SK-N-SH treated with all-trans-retinoic acid at 6 μM for 48 hours (cell line): ENCODE results near the gene PHF2.

Experiments used
- ATAC-seq: fragments of 200-7000 bp; cut with Tn5 transposase; 3 replicates; pipeline ENCODE4 v1.9.1; 2020; ENCODE audit warnings: mild to moderate bottlenecking, moderate library complexity
- ARNTL ChIP-seq: fragments of 450-650 bp; formaldehyde crosslinking; IDR thresholded peaks from 2 replicates; pipeline ENCODE4 v1.5.0; 2020; ENCODE audit warnings: low read depth, mild to moderate bottlenecking, moderate library complexity, borderline replicate concordance
- BACH2 ChIP-seq: fragments of 250-450 bp; sonication (Bioruptor Pico); IDR thresholded peaks from 2 replicates; pipeline ENCODE4 v1.9.0; 2021; ENCODE audit warnings: mild to moderate bottlenecking, borderline replicate concordance
- CSDC2 ChIP-seq: fragments of 250-450 bp; sonication (Bioruptor Pico); IDR thresholded peaks from 2 replicates; pipeline ENCODE4 v1.5.0; 2020; ENCODE audit warnings: mild to moderate bottlenecking, moderate library complexity
- ESRRG ChIP-seq: fragments of 250-450 bp; sonication (Bioruptor Pico); IDR thresholded peaks from 2 replicates; pipeline ENCODE4 v1.6.1; 2021; ENCODE audit warnings: mild to moderate bottlenecking
- GLIS3 ChIP-seq: fragments of 250-450 bp; sonication (Bioruptor Pico); IDR thresholded peaks from 2 replicates; pipeline ENCODE4 v1.5.0; 2020; ENCODE audit warnings: mild to moderate bottlenecking, moderate library complexity
- ISL1 ChIP-seq: fragments of 250-450 bp; sonication (Bioruptor Pico); IDR thresholded peaks from 2 replicates; pipeline ENCODE4 v2.1.2; 2022; ENCODE audit warnings: mild to moderate bottlenecking, moderate library complexity
- OSR1 ChIP-seq: fragments of 250-450 bp; sonication (Bioruptor Pico); IDR thresholded peaks from 2 replicates; pipeline ENCODE4 v1.8.0; 2022; ENCODE audit warnings: moderate library complexity, mild to moderate bottlenecking, inconsistent platforms
- RARB ChIP-seq: fragments of 250-450 bp; sonication (Bioruptor Pico); IDR thresholded peaks from 2 replicates; pipeline ENCODE4 v1.8.0; 2021; ENCODE audit warnings: mild to moderate bottlenecking, moderate library complexity
- SNAI2 ChIP-seq: fragments of 250-450 bp; sonication (Bioruptor Pico); IDR thresholded peaks from 2 replicates; pipeline ENCODE4 v1.5.0; 2020; ENCODE audit warnings: mild to moderate bottlenecking, moderate library complexity
- TCF4 ChIP-seq: fragments of 250-450 bp; sonication (Bioruptor Pico); IDR thresholded peaks from 2 replicates; pipeline ENCODE4 v1.8.0; 2021; ENCODE audit warnings: mild to moderate bottlenecking, moderate library complexity, borderline replicate concordance
- TOX ChIP-seq: fragments of 250-450 bp; sonication (Bioruptor Pico); IDR thresholded peaks from 2 replicates; pipeline ENCODE4 v1.8.0; 2021; ENCODE audit warnings: mild to moderate bottlenecking, moderate library complexity, borderline replicate concordance
- ZC3H10 ChIP-seq: fragments of 250-450 bp; sonication (Bioruptor Pico); IDR thresholded peaks from 2 replicates; pipeline ENCODE4 v1.5.1; 2021; ENCODE audit warnings: mild to moderate bottlenecking, moderate library complexity
- ZFP3 ChIP-seq: fragments of 250-450 bp; sonication (Bioruptor Pico); IDR thresholded peaks from 2 replicates; pipeline ENCODE4 v1.5.0; 2020; ENCODE audit warnings: mild to moderate bottlenecking, moderate library complexity
- ZFP30 ChIP-seq: fragments of 450-650 bp; formaldehyde crosslinking; IDR thresholded peaks from 2 replicates; pipeline ENCODE4 v1.5.0; 2022; ENCODE audit warnings: mild to moderate bottlenecking, moderate library complexity
- ZNF565 ChIP-seq: fragments of 450-650 bp; formaldehyde crosslinking; conservative IDR thresholded peaks from 2 replicates; pipeline ENCODE4 v1.5.0; 2020; ENCODE audit warnings: low read depth, mild to moderate bottlenecking, moderate library complexity
- ZNF8 ChIP-seq: fragments of 450-650 bp; formaldehyde crosslinking; IDR thresholded peaks from 2 replicates; pipeline ENCODE4 v1.5.0; 2020; ENCODE audit warnings: mild to moderate bottlenecking, moderate library complexity
- TF ChIP-seq, protein P1 (sequence below): fragments of 250-450 bp; sonication (Bioruptor Pico); IDR thresholded peaks from 2 replicates; pipeline ENCODE4 v1.8.0; 2021; ENCODE audit warnings: low read depth, mild to moderate bottlenecking, moderate library complexity, borderline replicate concordance
- TF ChIP-seq, protein P2 (sequence below): fragments of 250-450 bp; sonication (Bioruptor Pico); IDR thresholded peaks from 2 replicates; pipeline ENCODE4 v1.5.1; 2020; ENCODE audit warnings: low read depth, mild to moderate bottlenecking, moderate library complexity
- TF ChIP-seq, protein P3 (sequence below): fragments of 250-450 bp; sonication (Bioruptor Pico); IDR thresholded peaks from 2 replicates; pipeline ENCODE4 v1.5.1; 2021; ENCODE audit warnings: mild to moderate bottlenecking, moderate library complexity
- TF ChIP-seq, protein P4 (sequence below): fragments of 250-450 bp; sonication (Bioruptor Pico); IDR thresholded peaks from 2 replicates; pipeline ENCODE4 v1.5.0; 2020; ENCODE audit warnings: mild to moderate bottlenecking, moderate library complexity
- TF ChIP-seq, protein P5 (sequence below): fragments of 250-450 bp; sonication (Bioruptor Pico); IDR thresholded peaks from 2 replicates; pipeline ENCODE4 v1.8.0; 2020; ENCODE audit warnings: mild to moderate bottlenecking, moderate library complexity, borderline replicate concordance

PHF2 gene

DNA sequence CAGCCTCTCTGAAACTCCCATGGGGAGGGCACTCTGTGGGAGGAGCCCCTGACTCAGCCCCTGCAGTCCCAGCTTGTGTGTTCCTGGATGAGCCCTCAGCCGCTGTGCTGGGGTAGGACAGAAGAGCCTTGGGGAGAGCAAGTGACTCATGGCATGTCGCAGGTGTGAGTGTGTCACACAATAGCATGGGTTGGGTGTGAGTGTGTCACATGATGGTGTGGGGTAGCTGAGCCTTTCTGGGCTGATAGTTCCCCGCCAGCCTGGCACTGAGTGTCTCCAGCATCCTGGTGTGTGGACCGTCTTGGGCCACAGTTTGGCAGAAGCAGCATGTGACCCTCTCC, 83.4 kb downstream of the PHF2 start:
- ATAC-seq = no peak
- TF ChIP-seq, protein P1, sequence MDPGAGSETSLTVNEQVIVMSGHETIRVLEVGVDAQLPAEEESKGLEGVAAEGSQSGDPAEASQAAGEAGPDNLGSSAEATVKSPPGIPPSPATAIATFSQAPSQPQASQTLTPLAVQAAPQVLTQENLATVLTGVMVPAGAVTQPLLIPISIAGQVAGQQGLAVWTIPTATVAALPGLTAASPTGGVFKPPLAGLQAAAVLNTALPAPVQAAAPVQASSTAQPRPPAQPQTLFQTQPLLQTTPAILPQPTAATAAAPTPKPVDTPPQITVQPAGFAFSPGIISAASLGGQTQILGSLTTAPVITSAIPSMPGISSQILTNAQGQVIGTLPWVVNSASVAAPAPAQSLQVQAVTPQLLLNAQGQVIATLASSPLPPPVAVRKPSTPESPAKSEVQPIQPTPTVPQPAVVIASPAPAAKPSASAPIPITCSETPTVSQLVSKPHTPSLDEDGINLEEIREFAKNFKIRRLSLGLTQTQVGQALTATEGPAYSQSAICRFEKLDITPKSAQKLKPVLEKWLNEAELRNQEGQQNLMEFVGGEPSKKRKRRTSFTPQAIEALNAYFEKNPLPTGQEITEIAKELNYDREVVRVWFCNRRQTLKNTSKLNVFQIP = no peak
- TF ChIP-seq SNAI2 (CRISPR knock-in tag) (no peak), ESRRG (CRISPR knock-in tag) (no peak), RARB (no peak), BACH2 (CRISPR knock-in tag) (no peak)
- TF ChIP-seq, protein P2, sequence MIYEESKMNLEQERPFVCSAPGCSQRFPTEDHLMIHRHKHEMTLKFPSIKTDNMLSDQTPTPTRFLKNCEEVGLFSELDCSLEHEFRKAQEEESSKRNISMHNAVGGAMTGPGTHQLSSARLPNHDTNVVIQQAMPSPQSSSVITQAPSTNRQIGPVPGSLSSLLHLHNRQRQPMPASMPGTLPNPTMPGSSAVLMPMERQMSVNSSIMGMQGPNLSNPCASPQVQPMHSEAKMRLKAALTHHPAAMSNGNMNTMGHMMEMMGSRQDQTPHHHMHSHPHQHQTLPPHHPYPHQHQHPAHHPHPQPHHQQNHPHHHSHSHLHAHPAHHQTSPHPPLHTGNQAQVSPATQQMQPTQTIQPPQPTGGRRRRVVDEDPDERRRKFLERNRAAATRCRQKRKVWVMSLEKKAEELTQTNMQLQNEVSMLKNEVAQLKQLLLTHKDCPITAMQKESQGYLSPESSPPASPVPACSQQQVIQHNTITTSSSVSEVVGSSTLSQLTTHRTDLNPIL (CRISPR knock-in tag) = no peak
- TF ChIP-seq, all 23 proteins: peak for 0

DNA sequence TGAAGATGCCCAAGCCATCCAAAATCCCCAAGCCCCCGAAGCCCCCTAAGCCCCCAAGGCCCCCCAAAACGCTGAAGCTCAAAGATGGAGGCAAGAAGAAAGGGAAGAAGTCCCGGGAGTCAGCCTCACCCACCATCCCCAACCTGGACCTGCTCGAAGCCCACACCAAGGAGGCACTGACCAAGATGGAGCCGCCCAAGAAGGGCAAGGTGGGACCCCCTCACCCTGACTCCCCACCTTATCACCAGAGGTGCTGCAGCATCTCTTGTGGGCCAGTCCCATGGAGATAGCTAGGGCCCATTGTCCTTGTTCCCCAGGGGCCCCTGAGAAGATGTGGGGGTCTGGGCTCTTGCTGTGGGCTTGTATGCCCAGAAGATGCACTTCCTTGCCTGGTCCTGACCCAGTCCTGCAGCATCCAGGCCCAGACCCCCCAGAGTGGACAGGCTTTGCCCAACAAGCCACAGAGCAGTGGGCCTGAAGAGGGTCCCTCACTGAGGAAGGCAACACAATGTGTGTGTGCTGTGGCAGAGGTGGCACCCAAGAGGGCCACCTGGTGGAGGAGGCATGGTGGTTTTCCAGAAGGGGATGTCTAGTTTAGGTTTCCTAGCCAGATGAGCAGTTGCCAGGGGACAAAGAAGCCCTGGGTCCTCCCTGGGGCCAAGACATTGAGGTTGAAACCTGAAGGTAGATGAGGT, 84.1 kb downstream of the PHF2 start:
- TF ChIP-seq SNAI2 (CRISPR knock-in tag) (no peak), ZNF8 (no peak), GLIS3 (CRISPR knock-in tag) (no peak), ZFP30 (CRISPR knock-in tag) (no peak), ZNF565 (no peak), ZC3H10 (CRISPR knock-in tag) (no peak), OSR1 (no peak), CSDC2 (CRISPR knock-in tag) (no peak)
- TF ChIP-seq, protein P2 (CRISPR knock-in tag) = no peak
- TF ChIP-seq, protein P3, sequence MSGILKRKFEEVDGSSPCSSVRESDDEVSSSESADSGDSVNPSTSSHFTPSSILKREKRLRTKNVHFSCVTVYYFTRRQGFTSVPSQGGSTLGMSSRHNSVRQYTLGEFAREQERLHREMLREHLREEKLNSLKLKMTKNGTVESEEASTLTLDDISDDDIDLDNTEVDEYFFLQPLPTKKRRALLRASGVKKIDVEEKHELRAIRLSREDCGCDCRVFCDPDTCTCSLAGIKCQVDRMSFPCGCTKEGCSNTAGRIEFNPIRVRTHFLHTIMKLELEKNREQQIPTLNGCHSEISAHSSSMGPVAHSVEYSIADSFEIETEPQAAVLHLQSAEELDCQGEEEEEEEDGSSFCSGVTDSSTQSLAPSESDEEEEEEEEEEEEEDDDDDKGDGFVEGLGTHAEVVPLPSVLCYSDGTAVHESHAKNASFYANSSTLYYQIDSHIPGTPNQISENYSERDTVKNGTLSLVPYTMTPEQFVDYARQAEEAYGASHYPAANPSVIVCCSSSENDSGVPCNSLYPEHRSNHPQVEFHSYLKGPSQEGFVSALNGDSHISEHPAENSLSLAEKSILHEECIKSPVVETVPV (CRISPR knock-in tag) = no peak
- TF ChIP-seq, protein P4, sequence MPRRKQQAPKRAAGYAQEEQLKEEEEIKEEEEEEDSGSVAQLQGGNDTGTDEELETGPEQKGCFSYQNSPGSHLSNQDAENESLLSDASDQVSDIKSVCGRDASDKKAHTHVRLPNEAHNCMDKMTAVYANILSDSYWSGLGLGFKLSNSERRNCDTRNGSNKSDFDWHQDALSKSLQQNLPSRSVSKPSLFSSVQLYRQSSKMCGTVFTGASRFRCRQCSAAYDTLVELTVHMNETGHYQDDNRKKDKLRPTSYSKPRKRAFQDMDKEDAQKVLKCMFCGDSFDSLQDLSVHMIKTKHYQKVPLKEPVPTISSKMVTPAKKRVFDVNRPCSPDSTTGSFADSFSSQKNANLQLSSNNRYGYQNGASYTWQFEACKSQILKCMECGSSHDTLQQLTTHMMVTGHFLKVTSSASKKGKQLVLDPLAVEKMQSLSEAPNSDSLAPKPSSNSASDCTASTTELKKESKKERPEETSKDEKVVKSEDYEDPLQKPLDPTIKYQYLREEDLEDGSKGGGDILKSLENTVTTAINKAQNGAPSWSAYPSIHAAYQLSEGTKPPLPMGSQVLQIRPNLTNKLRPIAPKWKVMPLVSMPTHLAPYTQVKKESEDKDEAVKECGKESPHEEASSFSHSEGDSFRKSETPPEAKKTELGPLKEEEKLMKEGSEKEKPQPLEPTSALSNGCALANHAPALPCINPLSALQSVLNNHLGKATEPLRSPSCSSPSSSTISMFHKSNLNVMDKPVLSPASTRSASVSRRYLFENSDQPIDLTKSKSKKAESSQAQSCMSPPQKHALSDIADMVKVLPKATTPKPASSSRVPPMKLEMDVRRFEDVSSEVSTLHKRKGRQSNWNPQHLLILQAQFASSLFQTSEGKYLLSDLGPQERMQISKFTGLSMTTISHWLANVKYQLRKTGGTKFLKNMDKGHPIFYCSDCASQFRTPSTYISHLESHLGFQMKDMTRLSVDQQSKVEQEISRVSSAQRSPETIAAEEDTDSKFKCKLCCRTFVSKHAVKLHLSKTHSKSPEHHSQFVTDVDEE (CRISPR knock-in tag) = no peak
- ATAC-seq = no peak

DNA sequence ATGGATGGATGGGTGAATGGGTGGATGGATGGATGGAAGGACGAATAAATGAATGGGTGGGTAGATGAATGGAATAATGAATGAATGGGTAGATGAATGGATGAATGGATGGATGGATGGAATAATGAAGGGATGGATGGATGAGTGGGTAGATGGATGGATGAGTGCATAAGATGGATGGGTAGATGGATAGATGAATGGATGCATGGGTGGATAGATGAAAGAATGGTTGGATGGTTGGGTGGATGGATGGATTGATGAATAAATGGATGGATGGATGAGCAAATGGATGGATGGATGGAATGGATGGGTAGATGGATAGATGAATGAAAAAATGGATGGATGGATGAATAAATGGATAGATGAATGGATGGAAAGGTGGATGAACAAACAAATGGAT, 85.2 kb downstream of the PHF2 start:
- TF ChIP-seq RARB (no peak), CSDC2 (CRISPR knock-in tag) (no peak), ISL1 (CRISPR knock-in tag) (no peak), ESRRG (CRISPR knock-in tag) (no peak), TCF4 (CRISPR knock-in tag) (no peak), ZC3H10 (CRISPR knock-in tag) (no peak), ZFP3 (CRISPR knock-in tag) (no peak), OSR1 (no peak), SNAI2 (CRISPR knock-in tag) (no peak), ZNF565 (no peak), ARNTL (CRISPR knock-in tag) (no peak), TOX (CRISPR knock-in tag) (no peak), GLIS3 (CRISPR knock-in tag) (no peak), ZNF8 (no peak)
- TF ChIP-seq, protein P1 = no peak
- TF ChIP-seq, protein P4 (CRISPR knock-in tag) = no peak
- TF ChIP-seq, protein P5, sequence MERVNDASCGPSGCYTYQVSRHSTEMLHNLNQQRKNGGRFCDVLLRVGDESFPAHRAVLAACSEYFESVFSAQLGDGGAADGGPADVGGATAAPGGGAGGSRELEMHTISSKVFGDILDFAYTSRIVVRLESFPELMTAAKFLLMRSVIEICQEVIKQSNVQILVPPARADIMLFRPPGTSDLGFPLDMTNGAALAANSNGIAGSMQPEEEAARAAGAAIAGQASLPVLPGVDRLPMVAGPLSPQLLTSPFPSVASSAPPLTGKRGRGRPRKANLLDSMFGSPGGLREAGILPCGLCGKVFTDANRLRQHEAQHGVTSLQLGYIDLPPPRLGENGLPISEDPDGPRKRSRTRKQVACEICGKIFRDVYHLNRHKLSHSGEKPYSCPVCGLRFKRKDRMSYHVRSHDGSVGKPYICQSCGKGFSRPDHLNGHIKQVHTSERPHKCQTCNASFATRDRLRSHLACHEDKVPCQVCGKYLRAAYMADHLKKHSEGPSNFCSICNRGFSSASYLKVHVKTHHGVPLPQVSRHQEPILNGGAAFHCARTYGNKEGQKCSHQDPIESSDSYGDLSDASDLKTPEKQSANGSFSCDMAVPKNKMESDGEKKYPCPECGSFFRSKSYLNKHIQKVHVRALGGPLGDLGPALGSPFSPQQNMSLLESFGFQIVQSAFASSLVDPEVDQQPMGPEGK (CRISPR knock-in tag) = no peak
- no peak for ATAC-seq
